Thoracic aorta (tissue), 2 donors: ENCODE measurements around the gene ADARB1. TPM values are rescaled to one million over a fixed set of nuclear protein-coding genes. Genes with fewer than 3 reads are reported as not detected.

Experiments
- ATAC-seq: fragments of 150-250 bp; one replicate; pipeline ENCODE4 v1.8.0; 2017; ENCODE audit warnings: low read depth; ENCODE audit not compliant: insufficient number of reproducible peaks, low FRiP score
- DNase-seq: peaks from one replicate; pipeline ENCODE4 v3.0.0-alpha.2; 2020; ENCODE audit warnings: low spot score
- H3K27ac ChIP-seq, 2 donors: fragments of 200-600 bp; sonication (generic); 1 replicate in 1 of 2; 2 replicates in 1 of 2; pipeline ENCODE4 v1.5.1; 2016; ENCODE audit warnings: mild to moderate bottlenecking in 2 of 2, moderate library complexity in 2 of 2
- H3K27me3 ChIP-seq: fragments of 200-600 bp; sonication (generic); replicated peaks from 2 replicates; pipeline ENCODE4 v1.6.0; 2016; ENCODE audit warnings: mild to moderate bottlenecking; ENCODE audit not compliant: insufficient read depth
- H3K36me3 ChIP-seq: fragments of 200-600 bp; sonication (generic); one replicate; pipeline ENCODE4 v1.5.1; 2016
- H3K4me1 ChIP-seq, 2 donors: fragments of 200-600 bp; sonication (generic); 1 replicate in 1 of 2; 2 replicates in 1 of 2; pipeline versions ENCODE4 v1.5.1 to v1.6.0; 2016; ENCODE audit warnings: low read depth in 2 of 2, mild to moderate bottlenecking in 1 of 2; ENCODE audit not compliant: control insufficient read depth in 1 of 2
- H3K4me3 ChIP-seq: fragments of 200-600 bp; sonication (generic); 2 replicates; pipeline ENCODE4 v1.5.1; 2016; ENCODE audit warnings: mild to moderate bottlenecking
- H3K9me3 ChIP-seq: fragments of 200-600 bp; sonication (generic); 2 replicates; pipeline ENCODE4 v1.5.1; 2016
- total RNA-seq, 2 donors: library from RNA; depleted of rRNA; stranded (reverse); fragments of >200 nt; gene quantifications; one replicate each; pipeline versions ENCODE4 v1.1.0 to v1.2.3, GENCODE V29; 2016
- TF ChIP-seq, protein P1 (sequence below): fragments of 200-600 bp; sonication (generic); IDR thresholded peaks from one replicate; pipeline ENCODE4 v1.5.1; 2019; ENCODE audit warnings: antibody characterized with exemption

ADARB1 gene
- total RNA-seq, 2 donors from 2014 or later = 124 to 201 TPM

GRCh38 chr21:45208627-45208951 lies 134.2 kb downstream of the ADARB1 start:
- no peak for DNase-seq
- peaks cover 49% of the 10 kb centered on the region for H3K36me3 ChIP-seq

DNA sequence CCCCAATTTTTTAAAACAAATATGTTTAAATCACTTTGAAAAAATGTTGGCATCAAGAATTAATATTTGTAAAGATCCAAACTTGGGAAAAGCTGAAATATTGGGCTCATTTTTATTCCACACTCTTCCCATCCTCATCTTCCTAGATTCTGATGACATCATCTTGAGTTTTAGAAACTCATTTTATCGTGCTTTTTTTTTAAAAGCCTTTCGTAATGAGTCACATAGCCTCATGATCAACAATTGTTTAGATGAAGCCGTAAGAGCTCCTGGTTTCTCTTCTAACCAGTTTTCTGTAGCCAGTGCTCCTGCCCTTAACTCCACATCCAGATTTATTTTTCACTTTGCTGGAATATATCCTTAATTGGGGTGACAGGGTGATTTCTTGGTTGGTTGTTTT lies 134.7 kb downstream of the ADARB1 start:
- no peaks in the 10 kb centered on the region for H3K9me3 ChIP-seq
- DNase-seq (no peak), ATAC-seq (peak; percentile 47)
- H3K4me3 ChIP-seq = no peak overlapping the region
- TF ChIP-seq, protein P1, sequence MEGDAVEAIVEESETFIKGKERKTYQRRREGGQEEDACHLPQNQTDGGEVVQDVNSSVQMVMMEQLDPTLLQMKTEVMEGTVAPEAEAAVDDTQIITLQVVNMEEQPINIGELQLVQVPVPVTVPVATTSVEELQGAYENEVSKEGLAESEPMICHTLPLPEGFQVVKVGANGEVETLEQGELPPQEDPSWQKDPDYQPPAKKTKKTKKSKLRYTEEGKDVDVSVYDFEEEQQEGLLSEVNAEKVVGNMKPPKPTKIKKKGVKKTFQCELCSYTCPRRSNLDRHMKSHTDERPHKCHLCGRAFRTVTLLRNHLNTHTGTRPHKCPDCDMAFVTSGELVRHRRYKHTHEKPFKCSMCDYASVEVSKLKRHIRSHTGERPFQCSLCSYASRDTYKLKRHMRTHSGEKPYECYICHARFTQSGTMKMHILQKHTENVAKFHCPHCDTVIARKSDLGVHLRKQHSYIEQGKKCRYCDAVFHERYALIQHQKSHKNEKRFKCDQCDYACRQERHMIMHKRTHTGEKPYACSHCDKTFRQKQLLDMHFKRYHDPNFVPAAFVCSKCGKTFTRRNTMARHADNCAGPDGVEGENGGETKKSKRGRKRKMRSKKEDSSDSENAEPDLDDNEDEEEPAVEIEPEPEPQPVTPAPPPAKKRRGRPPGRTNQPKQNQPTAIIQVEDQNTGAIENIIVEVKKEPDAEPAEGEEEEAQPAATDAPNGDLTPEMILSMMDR = no peak
- H3K4me1 ChIP-seq = peaks cover 0 to 12% of the 10 kb centered on the region in 2 donors
- H3K36me3 ChIP-seq = peaks cover 44% of the 10 kb centered on the region
- H3K27ac ChIP-seq = peak overlapping the region in 1 of 2 donors; percentile 9
- no peaks in the 10 kb centered on the region for H3K27me3 ChIP-seq

More at GRCh38 chr21:45208627-45208951, 134.2 kb downstream of the ADARB1 start:
- Histone ChIP-seq H3K27ac (no peak overlapping the region), H3K4me3 (no peak overlapping the region), H3K27me3 (no peaks in the 10 kb centered on the region), H3K4me1 (peaks cover 0 to 12% of the 10 kb centered on the region in 2 donors), H3K9me3 (no peaks in the 10 kb centered on the region)
- no peak for ATAC-seq
- TF ChIP-seq, protein P1 = no peak

- Histone ChIP-seq H3K27me3 (no peaks in the 10 kb centered on the region), H3K4me1 (peaks cover 0 to 12% of the 10 kb centered on the region in 2 donors), H3K36me3 (peaks cover 37% of the 10 kb centered on the region), H3K9me3 (no peaks in the 10 kb centered on the region), H3K27ac (peak overlapping the region in 1 of 2 donors; percentile 9), H3K4me3 (no peak overlapping the region)
- ATAC-seq (no peak), DNase-seq (no peak)
- TF ChIP-seq, protein P1 = no peak
Observed at GRCh38 chr21:45209685-45210284, 135.4 kb downstream of the ADARB1 start.

DNA sequence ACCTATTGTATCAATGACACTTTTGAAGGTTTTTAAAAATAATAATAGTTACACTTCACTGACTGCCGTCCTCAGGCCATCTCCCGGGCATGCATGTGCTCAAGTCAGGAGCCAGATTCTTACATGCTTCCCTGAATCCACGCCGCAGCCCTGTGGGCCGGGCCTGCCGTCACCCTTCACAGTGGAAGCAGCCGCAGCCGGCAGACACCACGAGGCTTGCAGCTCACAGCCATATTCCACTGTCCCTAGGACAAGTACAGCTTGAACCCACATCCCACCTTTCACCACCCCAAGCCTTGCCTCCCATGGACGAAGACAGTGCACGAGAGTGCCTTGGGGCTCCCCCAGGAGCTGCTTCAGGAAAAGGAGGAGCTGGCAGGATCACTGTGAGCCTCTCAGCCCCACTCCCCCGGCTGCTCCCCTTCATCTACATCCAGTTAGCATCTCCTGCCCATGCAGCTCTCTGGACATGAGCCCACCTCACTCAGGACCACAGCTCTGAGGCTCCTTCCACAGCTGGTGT lies 136.1 kb downstream of the ADARB1 start:
- no peaks in the 10 kb centered on the region for H3K27me3 ChIP-seq
- ATAC-seq = no peak
- H3K27ac ChIP-seq = no peak overlapping the region
- DNase-seq = no peak
- peaks cover 0 to 12% of the 10 kb centered on the region in 2 donors for H3K4me1 ChIP-seq
- no peaks in the 10 kb centered on the region for H3K9me3 ChIP-seq
- TF ChIP-seq, protein P1 = no peak
- H3K36me3 ChIP-seq = peaks cover 31% of the 10 kb centered on the region
- no peak overlapping the region for H3K4me3 ChIP-seq

DNA sequence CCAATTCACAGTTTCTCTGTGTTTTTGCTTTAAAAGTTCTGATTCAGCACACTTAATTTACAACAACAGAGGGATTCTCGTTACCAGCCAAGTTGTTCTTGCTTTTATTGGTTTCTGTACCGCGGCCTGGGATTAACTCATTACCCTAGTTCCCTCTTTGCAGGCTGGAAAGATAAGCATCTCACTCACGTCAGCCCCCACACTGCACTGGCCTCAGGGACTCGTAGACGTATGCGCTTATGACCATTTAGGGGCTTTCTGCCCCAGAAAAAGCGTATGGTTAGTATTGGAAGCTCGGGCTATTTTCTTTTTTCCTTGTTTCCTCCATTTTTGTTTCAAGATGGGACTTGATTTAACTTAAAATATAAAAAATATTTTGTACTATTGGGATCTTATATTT lies 137.3 kb downstream of the ADARB1 start:
- no peaks in the 10 kb centered on the region for H3K27me3 ChIP-seq
- peaks cover 24% of the 10 kb centered on the region for H3K36me3 ChIP-seq
- TF ChIP-seq, protein P1 = no peak
- H3K27ac ChIP-seq = no peak overlapping the region
- peaks cover 0 to 12% of the 10 kb centered on the region in 2 donors for H3K4me1 ChIP-seq
- ATAC-seq (no peak), DNase-seq (no peak)
- H3K9me3 ChIP-seq = peaks cover 3% of the 10 kb centered on the region
- H3K4me3 ChIP-seq = no peak overlapping the region
